Fibroblast of lung (primary cell): Measurements from ENCODE around the gene MUSK. TPM values are rescaled to one million over a fixed set of nuclear protein-coding genes. Genes with fewer than 3 reads are reported as not detected.
A peak's percentile ranks its signal among the peaks of the same experiment; 100 is the strongest.

Experiments used
- DNase-seq, 2 donors: peaks; one replicate each; pipeline versions ENCODE4 v3.0.0 to v3.0.0-alpha.2; 2010; ENCODE audit warnings: low read depth in 2 of 2
- H2AFZ ChIP-seq: 2 replicates; pipeline ENCODE4 v1.5.1; 2012; ENCODE audit warnings: low read length, control low read depth, inconsistent platforms
- H3K27ac ChIP-seq: 2 replicates; pipeline ENCODE4 v1.5.1; 2011; ENCODE audit warnings: low read length, control low read depth; ENCODE audit not compliant: insufficient read depth
- H3K27me3 ChIP-seq: 2 replicates; pipeline ENCODE4 v1.5.1; 2011; ENCODE audit warnings: mild to moderate bottlenecking, low read length; ENCODE audit not compliant: control insufficient read depth, insufficient read depth
- H3K36me3 ChIP-seq: 2 replicates; pipeline ENCODE4 v1.5.1; 2011; ENCODE audit warnings: low read length; ENCODE audit not compliant: control insufficient read depth, insufficient read depth
- H3K4me1 ChIP-seq: 2 replicates; pipeline ENCODE4 v1.5.1; 2011; ENCODE audit warnings: low read length; ENCODE audit not compliant: control insufficient read depth, insufficient read depth; ENCODE audit errors: extremely low read depth
- H3K4me2 ChIP-seq: 2 replicates; pipeline ENCODE4 v1.5.1; 2011; ENCODE audit warnings: low read length, control low read depth; ENCODE audit not compliant: insufficient read depth; ENCODE audit errors: extremely low read depth
- H3K4me3 ChIP-seq, 4 experiments: fragments of 200-600 bp in 1 of 4; sonication (generic) in 1 of 4; replicated peaks in 1 of 4; 2 replicates each; pipeline ENCODE4 v1.5.1; 2011 to 2016; ENCODE audit warnings: low read length in 4 of 4, low read depth in 3 of 4, mild to moderate bottlenecking in 3 of 4, control low read depth in 2 of 4, inconsistent platforms in 1 of 4, mixed read lengths in 1 of 4; ENCODE audit not compliant: insufficient read depth in 1 of 4; ENCODE audit errors: control extremely low read depth in 1 of 4
- H3K79me2 ChIP-seq: 2 replicates; pipeline ENCODE4 v1.5.1; 2012; ENCODE audit warnings: mild to moderate bottlenecking, low read length, inconsistent platforms; ENCODE audit not compliant: control insufficient read depth, insufficient read depth
- H3K9ac ChIP-seq: 2 replicates; pipeline ENCODE4 v1.5.1; 2011; ENCODE audit warnings: mild to moderate bottlenecking, low read length, control low read depth; ENCODE audit not compliant: insufficient read depth
- H3K9me3 ChIP-seq: 2 replicates; pipeline ENCODE4 v1.5.1; 2012; ENCODE audit warnings: low read depth, low read length; ENCODE audit not compliant: control insufficient read depth, insufficient read depth
- H4K20me1 ChIP-seq: 2 replicates; pipeline ENCODE4 v1.5.1; 2011; ENCODE audit warnings: low read length; ENCODE audit not compliant: control insufficient read depth, insufficient read depth; ENCODE audit errors: extremely low read depth
- CTCF ChIP-seq, 2 donors: IDR thresholded peaks in 1 of 2; conservative IDR thresholded peaks in 1 of 2; 1 replicate in 1 of 2; 2 replicates in 1 of 2; pipeline ENCODE4 v1.5.1; 2011 to 2012; ENCODE audit warnings: low read length in 2 of 2, control low read depth in 1 of 2, inconsistent platforms in 1 of 2, low read depth in 1 of 2, mild to moderate bottlenecking in 1 of 2
- EZH2 ChIP-seq: IDR thresholded peaks from 2 replicates; pipeline ENCODE4 v1.5.1; 2012; ENCODE audit warnings: low read length, control low read depth, mild to moderate bottlenecking; ENCODE audit errors: missing control alignments
- polyA plus RNA-seq, 2 donors: library from polyadenylated mRNA; depleted of rRNA in 1 of 2; stranded (reverse) in 1 of 2; unstranded in 1 of 2; fragments of >200 nt; gene quantifications; 2 replicates each; pipeline ENCODE4 v1.2.1, GENCODE V29; 2011 to 2012; ENCODE audit warnings: missing spikeins in 1 of 2
- total RNA-seq: library from RNA; depleted of rRNA; stranded (reverse); fragments of >200 nt; gene quantifications from 2 replicates; pipeline ENCODE4 v1.2.1, GENCODE V29; 2014

The MUSK gene
- total and polyA plus RNA-seq, 2 donors (not counting 1 experiment from before 2014, with no cell fraction given): 0.31 to 0.66 TPM

GRCh38 chr9:110776221-110776620, 107.6 kb downstream of the MUSK start:
- no peaks in the 10 kb centered on the region for H4K20me1 ChIP-seq
- H3K4me2 ChIP-seq: peak overlapping the region; percentile 42
- H3K9ac ChIP-seq: no peak overlapping the region
- no peak overlapping the region for H2AFZ ChIP-seq
- peaks cover 7% of the 10 kb centered on the region for H3K4me1 ChIP-seq
- no peaks in the 10 kb centered on the region for H3K27me3 ChIP-seq
- H3K36me3 ChIP-seq: no peaks in the 10 kb centered on the region
- no peaks in the 10 kb centered on the region for H3K79me2 ChIP-seq
- H3K4me3 ChIP-seq: no peak overlapping the region
- no peaks in the 10 kb centered on the region for H3K9me3 ChIP-seq
- TF ChIP-seq CTCF (conservative IDR thresholded peaks at IDR 0.05 in 1 of 2, IDR thresholded peaks at IDR 0.05 in 1 of 2; ENCODE audit: low read depth in 1 of 2, low read length in 2 of 2) (no peak), EZH2 (no peak)
- H3K27ac ChIP-seq: no peak overlapping the region
- peak in 1 of 2 donors; percentile 56 for DNase-seq

GRCh38 chr9:110777196-110777875, 108.7 kb downstream of the MUSK start:
- Histone ChIP-seq H3K4me2 (peak overlapping the region; percentile 60), H3K27ac (no peak overlapping the region), H3K9ac (peak overlapping the region; percentile 27), H3K79me2 (no peaks in the 10 kb centered on the region), H2AFZ (peak overlapping the region; percentile 21), H3K36me3 (no peaks in the 10 kb centered on the region), H3K27me3 (no peaks in the 10 kb centered on the region), H3K4me3 (no peak overlapping the region), H3K4me1 (peaks cover 7% of the 10 kb centered on the region), H3K9me3 (no peaks in the 10 kb centered on the region), H4K20me1 (no peaks in the 10 kb centered on the region)
- peak; percentile 47 to 49 for DNase-seq
- no peak for TF ChIP-seq CTCF (conservative IDR thresholded peaks at IDR 0.05 in 1 of 2, IDR thresholded peaks at IDR 0.05 in 1 of 2; ENCODE audit: low read depth in 1 of 2, low read length in 2 of 2)
- no peak for TF ChIP-seq EZH2

- H2AFZ ChIP-seq: no peak overlapping the region
- H3K27ac ChIP-seq: no peak overlapping the region
- H3K79me2 ChIP-seq: no peaks in the 10 kb centered on the region
- no peak for TF ChIP-seq CTCF (conservative IDR thresholded peaks at IDR 0.05 in 1 of 2, IDR thresholded peaks at IDR 0.05 in 1 of 2; ENCODE audit: low read depth in 1 of 2, low read length in 2 of 2)
- no peak for TF ChIP-seq EZH2
- H3K27me3 ChIP-seq: no peaks in the 10 kb centered on the region
- no peak overlapping the region for H3K9ac ChIP-seq
- H3K36me3 ChIP-seq: no peaks in the 10 kb centered on the region
- peak overlapping the region; percentile 45 for H3K4me2 ChIP-seq
- H3K9me3 ChIP-seq: no peaks in the 10 kb centered on the region
- DNase-seq: no peak
- H3K4me1 ChIP-seq: peaks cover 7% of the 10 kb centered on the region
- no peaks in the 10 kb centered on the region for H4K20me1 ChIP-seq
- no peak overlapping the region for H3K4me3 ChIP-seq
Observed at GRCh38 chr9:110777876-110778215, 109.3 kb downstream of the MUSK start.
